GM23248 (cell line): ENCODE measurements around the gene PRIMPOL. TPM values are rescaled to one million over a fixed set of nuclear protein-coding genes. Genes with fewer than 3 reads are reported as not detected.

Source experiments
- DNase-seq: peaks from one replicate; pipeline ENCODE4 v3.0.0-alpha.2; 2015
- H2AFZ ChIP-seq: fragments of 200-600 bp; sonication (generic); 2 replicates; pipeline ENCODE4 v1.6.1; 2016; ENCODE audit warnings: antibody characterized with exemption
- H3F3A ChIP-seq: fragments of 200-600 bp; sonication (generic); 2 replicates; pipeline ENCODE4 v1.6.1; 2016; ENCODE audit warnings: mild to moderate bottlenecking, antibody characterized with exemption, mixed run types; ENCODE audit not compliant: insufficient read depth
- H3K27ac ChIP-seq: fragments of 200-600 bp; sonication (generic); 2 replicates; pipeline ENCODE4 v1.5.1; 2016; ENCODE audit warnings: mild to moderate bottlenecking
- H3K27me3 ChIP-seq: fragments of 200-600 bp; sonication (generic); replicated peaks from 2 replicates; pipeline ENCODE4 v1.6.1; 2016; ENCODE audit warnings: mild to moderate bottlenecking; ENCODE audit not compliant: insufficient read depth
- H3K36me3 ChIP-seq: fragments of 200-600 bp; sonication (generic); 2 replicates; pipeline ENCODE4 v1.6.1; 2016; ENCODE audit warnings: low read depth, mild to moderate bottlenecking
- H3K4me1 ChIP-seq: fragments of 200-600 bp; sonication (generic); 2 replicates; pipeline ENCODE4 v1.6.1; 2016; ENCODE audit warnings: mild to moderate bottlenecking; ENCODE audit not compliant: insufficient read depth
- H3K4me2 ChIP-seq: fragments of 200-600 bp; sonication (generic); one replicate; pipeline ENCODE4 v1.6.1; 2016; ENCODE audit warnings: mild to moderate bottlenecking; ENCODE audit not compliant: unreplicated experiment
- H3K4me3 ChIP-seq: fragments of 200-600 bp; sonication (generic); 2 replicates; pipeline ENCODE4 v1.5.1; 2016; ENCODE audit warnings: mild to moderate bottlenecking
- H3K79me2 ChIP-seq: fragments of 200-600 bp; sonication (generic); 2 replicates; pipeline ENCODE4 v1.6.1; 2016; ENCODE audit warnings: mild to moderate bottlenecking; ENCODE audit not compliant: insufficient read depth
- H3K9ac ChIP-seq: fragments of 200-600 bp; sonication (generic); 2 replicates; pipeline ENCODE4 v1.6.1; 2016; ENCODE audit warnings: mild to moderate bottlenecking
- H3K9me2 ChIP-seq: fragments of 200-600 bp; sonication (generic); 2 replicates; pipeline ENCODE4 v1.6.1; 2016; ENCODE audit warnings: mixed run types, mild to moderate bottlenecking, moderate library complexity; ENCODE audit not compliant: insufficient read depth
- H3K9me3 ChIP-seq: fragments of 200-600 bp; sonication (generic); one replicate; pipeline ENCODE4 v1.6.1; 2017; ENCODE audit warnings: low read depth
- H4K20me1 ChIP-seq: fragments of 200-600 bp; sonication (generic); 2 replicates; pipeline ENCODE4 v1.6.0; 2016; ENCODE audit not compliant: insufficient read depth
- EZH2 ChIP-seq: fragments of 200-600 bp; sonication (generic); IDR thresholded peaks from 2 replicates; pipeline ENCODE4 v1.6.1; 2018; ENCODE audit warnings: antibody characterized with exemption, mild to moderate bottlenecking; ENCODE audit not compliant: insufficient read depth, poor library complexity, severe bottlenecking
- EZH2phosphoT487 ChIP-seq: fragments of 200-600 bp; sonication (generic); IDR thresholded peaks from 2 replicates; pipeline ENCODE4 v1.6.1; 2018; ENCODE audit warnings: antibody characterized with exemption, moderate library complexity, mild to moderate bottlenecking, low read depth; ENCODE audit not compliant: insufficient read depth
- WGBS, 2 experiments: methylation state at CpG; one replicate each; pipeline ENCODE4 v1.1.6; 2015 to 2017; ENCODE audit warnings: low lambda C conversion rate in 2 of 2, low coverage in 1 of 2; ENCODE audit errors: missing lambda C conversion rate in 2 of 2; 5-methylcytosine and 5-hydroxymethylcytosine counted together
- in situ Hi-C: fragments of 300-500 bp; cut with MboI; formaldehyde crosslinking; loops from 2 replicates; pipeline ENCODE4 v1.15.0; 2020
- polyA plus RNA-seq: library from polyadenylated mRNA; unstranded; fragments of >200 nt; fragmentation: Nextera tagmentation; extraction: Ambion mirVana; gene quantifications from 2 replicates; pipeline ENCODE4 v1.2.1, GENCODE V29; 2016
- total RNA-seq: library from RNA; depleted of rRNA; stranded (reverse); fragments of >200 nt; shearing (Covaris generic); gene quantifications from 2 replicates; pipeline ENCODE4 v1.2.3, GENCODE V29; 2014

PRIMPOL gene
- total and polyA plus RNA-seq, 2 experiments from 2014 or later: 15.0 to 16.0 TPM

- no peaks in the 10 kb centered on the region for H3K27me3 ChIP-seq
- no peak for TF ChIP-seq EZH2
- no peak for TF ChIP-seq EZH2phosphoT487
- in situ Hi-C loops: no loop called here
- no peak for DNase-seq
- no peaks in the 10 kb centered on the region for H4K20me1 ChIP-seq
- H3K4me2 ChIP-seq: no peak overlapping the region
- H3F3A ChIP-seq: no peaks in the 10 kb centered on the region
- no peaks in the 10 kb centered on the region for H3K9me3 ChIP-seq
- H3K79me2 ChIP-seq: no peaks in the 10 kb centered on the region
- 98 to 100% methylated on average over 5 of the region's 5 CpGs for WGBS, 2 experiments
- H3K27ac ChIP-seq: no peak overlapping the region
- H3K4me3 ChIP-seq: no peak overlapping the region
- no peak overlapping the region for H2AFZ ChIP-seq
- H3K4me1 ChIP-seq: no peaks in the 10 kb centered on the region
- no peaks in the 10 kb centered on the region; the same call in 1 of the 2 replicates for H3K36me3 ChIP-seq
- no peaks in the 10 kb centered on the region for H3K9me2 ChIP-seq
- no peak overlapping the region for H3K9ac ChIP-seq
Observed at GRCh38 chr4:184675018-184675417, 25.5 kb downstream of the PRIMPOL start.

GRCh38 chr4:184675821-184676492 is 26.4 kb downstream of the PRIMPOL start:
- no peaks in the 10 kb centered on the region for H3K4me1 ChIP-seq
- H3K27ac ChIP-seq: no peak overlapping the region
- no peaks in the 10 kb centered on the region; the same call in 1 of the 2 replicates for H3K36me3 ChIP-seq
- H3K79me2 ChIP-seq: no peaks in the 10 kb centered on the region
- no peak overlapping the region for H3K4me3 ChIP-seq
- no peak overlapping the region for H3K9ac ChIP-seq
- no peaks in the 10 kb centered on the region for H4K20me1 ChIP-seq
- DNase-seq: no peak
- in situ Hi-C loops: no loop called here
- no peaks in the 10 kb centered on the region for H3K9me2 ChIP-seq
- WGBS, 2 experiments: 98 to 100% methylated on average over 3 of the region's 3 CpGs
- H3K9me3 ChIP-seq: no peaks in the 10 kb centered on the region
- H3F3A ChIP-seq: no peaks in the 10 kb centered on the region
- no peaks in the 10 kb centered on the region for H3K27me3 ChIP-seq
- H2AFZ ChIP-seq: no peak overlapping the region
- no peak for TF ChIP-seq EZH2
- TF ChIP-seq EZH2phosphoT487: no peak
- no peak overlapping the region for H3K4me2 ChIP-seq

- DNase-seq: no peak
- Histone ChIP-seq H3K9me3 (no peaks in the 10 kb centered on the region), H3K36me3 (0 out of 2 replicates have a peak, but pooled peaks cover 5% of the 10 kb centered on the region), H3K9ac (no peak overlapping the region), H3K9me2 (no peaks in the 10 kb centered on the region), H3K4me1 (no peaks in the 10 kb centered on the region), H3K4me2 (no peak overlapping the region), H3K4me3 (no peak overlapping the region), H4K20me1 (no peaks in the 10 kb centered on the region), H3K79me2 (no peaks in the 10 kb centered on the region), H3K27me3 (no peaks in the 10 kb centered on the region), H2AFZ (no peak overlapping the region), H3K27ac (no peak overlapping the region), H3F3A (no peaks in the 10 kb centered on the region)
- in situ Hi-C loops: no loop called here
- 81 to 85% methylated on average over 9 of the region's 9 CpGs for WGBS, 2 experiments
- no peak for TF ChIP-seq EZH2
- no peak for TF ChIP-seq EZH2phosphoT487
Observed at GRCh38 chr4:184680698-184681097, 31.2 kb downstream of the PRIMPOL start.

GRCh38 chr4:184681916-184682315 is 32.4 kb downstream of the PRIMPOL start:
- Histone ChIP-seq H2AFZ (no peak overlapping the region), H3K9me2 (no peaks in the 10 kb centered on the region), H3K4me2 (no peak overlapping the region), H3F3A (no peaks in the 10 kb centered on the region), H3K36me3 (0 out of 2 replicates have a peak, but pooled peaks cover 5% of the 10 kb centered on the region), H3K27ac (no peak overlapping the region), H3K4me1 (no peaks in the 10 kb centered on the region), H3K9ac (no peak overlapping the region), H3K27me3 (no peaks in the 10 kb centered on the region), H3K9me3 (no peaks in the 10 kb centered on the region), H3K79me2 (no peaks in the 10 kb centered on the region), H4K20me1 (no peaks in the 10 kb centered on the region), H3K4me3 (no peak overlapping the region)
- in situ Hi-C loops: no loop called here
- TF ChIP-seq EZH2 (no peak), EZH2phosphoT487 (no peak)
- 96 to 100% methylated on average over 1 of the region's 1 CpG for WGBS, 2 experiments
- no peak for DNase-seq
